Astrocyte (in vitro differentiated cells and primary cell): ENCODE results near the gene RCL1. TPM values are rescaled to one million over a fixed set of nuclear protein-coding genes. Genes with fewer than 3 reads are reported as not detected.

Source experiments
- DNase-seq: peaks from one replicate; pipeline ENCODE4 v3.0.0-alpha.2; 2010; ENCODE audit warnings: low read depth
- FAIRE-seq: peaks from 2 replicates; lab custom pipeline; 2011; peaks lifted over from hg19 to GRCh38; lab: Jason Lieb, UNC
- H2AFZ ChIP-seq: 2 replicates; pipeline ENCODE4 v1.6.0; 2012; ENCODE audit warnings: low read depth, low read length, inconsistent platforms
- H3K27ac ChIP-seq: 2 replicates; pipeline ENCODE4 v1.5.1; 2011; ENCODE audit warnings: low read depth, low read length, inconsistent platforms
- H3K27me3 ChIP-seq: 2 replicates; pipeline ENCODE4 v1.6.0; 2011; ENCODE audit warnings: low read length, inconsistent platforms; ENCODE audit not compliant: insufficient read depth
- H3K36me3 ChIP-seq: 2 replicates; pipeline ENCODE4 v1.5.1; 2011; ENCODE audit warnings: low read length, inconsistent platforms; ENCODE audit not compliant: insufficient read depth
- H3K4me1 ChIP-seq: 2 replicates; pipeline ENCODE4 v1.5.1; 2011; ENCODE audit warnings: low read length, inconsistent platforms; ENCODE audit not compliant: insufficient read depth
- H3K4me2 ChIP-seq: 2 replicates; pipeline ENCODE4 v1.6.0; 2012; ENCODE audit warnings: low read length, inconsistent platforms
- H3K4me3 ChIP-seq: 2 replicates; pipeline ENCODE4 v1.5.1; 2011; ENCODE audit warnings: low read depth, mild to moderate bottlenecking, low read length, inconsistent platforms; ENCODE audit not compliant: insufficient read depth
- H3K79me2 ChIP-seq: 2 replicates; pipeline ENCODE4 v1.6.0; 2012; ENCODE audit warnings: mild to moderate bottlenecking, low read length, inconsistent platforms; ENCODE audit not compliant: insufficient read depth
- H3K9ac ChIP-seq: 2 replicates; pipeline ENCODE4 v1.6.0; 2012; ENCODE audit warnings: mild to moderate bottlenecking, low read length, inconsistent platforms
- H3K9me3 ChIP-seq: 2 replicates; pipeline ENCODE4 v1.5.1; 2012; ENCODE audit warnings: low read depth, mild to moderate bottlenecking, low read length, inconsistent platforms; ENCODE audit not compliant: insufficient read depth
- H4K20me1 ChIP-seq: 2 replicates; pipeline ENCODE4 v1.6.0; 2012; ENCODE audit warnings: low read length, inconsistent platforms; ENCODE audit not compliant: insufficient read depth
- H3K27ac Mint-ChIP-seq: one replicate; pipeline ENCODE4 v1.8.0; 2021; ENCODE audit warnings: mild to moderate bottlenecking, mixed read lengths; ENCODE audit not compliant: unreplicated experiment
- H3K27me3 Mint-ChIP-seq: one replicate; pipeline ENCODE4 v1.8.0; 2021; ENCODE audit warnings: low read depth, mixed read lengths; ENCODE audit not compliant: unreplicated experiment
- H3K36me3 Mint-ChIP-seq: one replicate; pipeline ENCODE4 v1.8.0; 2021; ENCODE audit warnings: low read depth, mixed read lengths; ENCODE audit not compliant: unreplicated experiment
- H3K4me1 Mint-ChIP-seq: one replicate; pipeline ENCODE4 v1.8.0; 2021; ENCODE audit warnings: low read depth, mixed read lengths; ENCODE audit not compliant: unreplicated experiment
- H3K4me3 Mint-ChIP-seq: one replicate; pipeline ENCODE4 v1.8.0; 2021; ENCODE audit warnings: mild to moderate bottlenecking, moderate library complexity, mixed read lengths; ENCODE audit not compliant: unreplicated experiment
- H3K9me3 Mint-ChIP-seq: one replicate; pipeline ENCODE4 v1.8.0; 2021; ENCODE audit warnings: mild to moderate bottlenecking, mixed read lengths; ENCODE audit not compliant: unreplicated experiment
- CTCF ChIP-seq: IDR thresholded peaks from 2 replicates; pipeline ENCODE4 v1.5.1; 2011; ENCODE audit warnings: low read depth, mild to moderate bottlenecking, inconsistent platforms, low read length, moderate library complexity; ENCODE audit not compliant: insufficient read depth
- EZH2 ChIP-seq: IDR thresholded peaks from 2 replicates; pipeline ENCODE4 v1.6.1; 2012; ENCODE audit warnings: mild to moderate bottlenecking, low read length, inconsistent platforms; ENCODE audit not compliant: insufficient read depth
- total RNA-seq: library from RNA; stranded (reverse); gene quantifications from 2 replicates; pipeline ENCODE4 v1.2.1, GENCODE V29; 2021

Gene RCL1
- total RNA-seq, 1 donor from 2014 or later, result 22.3 TPM

- no peaks in the 10 kb centered on the region for H3K79me2 ChIP-seq
- H3K27me3 ChIP-seq, result no peaks in the 10 kb centered on the region
- Mint-ChIP-seq H3K9me3 (no peaks in the 10 kb centered on the region), H3K27me3 (no peaks in the 10 kb centered on the region), H3K36me3 (peaks cover 13% of the 10 kb centered on the region), H3K4me1 (no peaks in the 10 kb centered on the region), H3K4me3 (no peak overlapping the region), H3K27ac (no peak overlapping the region)
- H3K4me2 ChIP-seq, result no peak overlapping the region
- no peaks in the 10 kb centered on the region for H4K20me1 ChIP-seq
- no peak for FAIRE-seq
- H3K4me1 ChIP-seq, result no peaks in the 10 kb centered on the region
- H3K4me3 ChIP-seq, result no peak overlapping the region
- H3K36me3 ChIP-seq, result peaks cover 7% of the 10 kb centered on the region
- DNase-seq, result no peak
- H3K27ac ChIP-seq, result no peak overlapping the region
- H3K9ac ChIP-seq, result no peak overlapping the region
- H2AFZ ChIP-seq, result no peak overlapping the region
- TF ChIP-seq EZH2 (no peak), CTCF (no peak)
- no peaks in the 10 kb centered on the region for H3K9me3 ChIP-seq
Measured at GRCh38 chr9:4864698-4865097, 72.0 kb downstream of the RCL1 start.

DNA sequence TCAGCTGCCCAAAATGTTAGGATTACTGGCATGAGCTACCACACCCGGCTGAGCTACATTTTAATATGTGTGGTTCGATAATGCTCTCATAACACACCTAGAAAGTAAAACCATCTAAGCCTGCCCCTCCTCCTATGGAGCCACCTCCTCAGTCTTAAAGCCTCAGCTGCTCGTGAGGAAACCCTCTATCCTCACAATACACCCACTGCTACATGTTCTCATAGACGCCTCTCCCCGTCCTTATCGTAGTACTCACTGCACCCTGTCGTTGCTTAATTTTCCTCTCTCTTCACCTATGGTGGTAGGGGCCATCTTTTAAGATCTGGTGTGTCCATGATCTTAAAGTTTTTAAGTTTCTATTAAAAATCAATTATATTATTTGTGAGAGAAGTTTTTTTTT lies 72.9 kb downstream of the RCL1 start:
- Histone ChIP-seq H4K20me1 (no peaks in the 10 kb centered on the region), H3K27me3 (no peaks in the 10 kb centered on the region), H3K36me3 (peaks cover 4% of the 10 kb centered on the region), H3K4me1 (no peaks in the 10 kb centered on the region), H3K27ac (no peak overlapping the region), H3K9ac (no peak overlapping the region), H3K9me3 (no peaks in the 10 kb centered on the region), H3K4me2 (no peak overlapping the region), H3K4me3 (no peak overlapping the region), H3K79me2 (no peaks in the 10 kb centered on the region), H2AFZ (no peak overlapping the region)
- Mint-ChIP-seq H3K27me3 (no peaks in the 10 kb centered on the region), H3K36me3 (peaks cover 11% of the 10 kb centered on the region), H3K4me1 (no peaks in the 10 kb centered on the region), H3K27ac (no peak overlapping the region), H3K9me3 (no peaks in the 10 kb centered on the region), H3K4me3 (no peak overlapping the region)
- no peak for FAIRE-seq
- no peak for TF ChIP-seq CTCF
- no peak for TF ChIP-seq EZH2
- no peak for DNase-seq

GRCh38 chr9:4866239-4866969 lies 73.7 kb downstream of the RCL1 start:
- no peak for FAIRE-seq
- Histone ChIP-seq H3K9me3 (no peaks in the 10 kb centered on the region), H3K9ac (no peak overlapping the region), H3K4me2 (no peak overlapping the region), H3K27me3 (no peaks in the 10 kb centered on the region), H3K27ac (no peak overlapping the region), H3K4me1 (no peaks in the 10 kb centered on the region), H2AFZ (no peak overlapping the region), H3K4me3 (no peak overlapping the region), H3K79me2 (no peaks in the 10 kb centered on the region), H3K36me3 (peaks cover 4% of the 10 kb centered on the region), H4K20me1 (no peaks in the 10 kb centered on the region)
- Mint-ChIP-seq H3K4me1 (no peaks in the 10 kb centered on the region), H3K27ac (no peak overlapping the region), H3K4me3 (no peak overlapping the region), H3K9me3 (no peaks in the 10 kb centered on the region), H3K27me3 (no peaks in the 10 kb centered on the region), H3K36me3 (peaks cover 9% of the 10 kb centered on the region)
- TF ChIP-seq CTCF (no peak), EZH2 (no peak)
- no peak for DNase-seq
